Liver (tissue), 9 donors: ENCODE measurements around the gene EVPLL. TPM values are rescaled to one million over a fixed set of nuclear protein-coding genes. Genes with fewer than 3 reads are reported as not detected.

Experiments used
- DNase-seq: peaks from one replicate; pipeline ENCODE4 v3.0.0-alpha.2; 2017; ENCODE audit warnings: low spot score
- H3K27ac ChIP-seq, 2 donors: one replicate each; pipeline ENCODE4 v1.7.0; 2013; ENCODE audit warnings: inconsistent platforms in 2 of 2, low read length in 2 of 2, control low read depth in 1 of 2, low read depth in 1 of 2, mild to moderate bottlenecking in 1 of 2
- H3K27me3 ChIP-seq, 4 donors: one replicate each; pipeline versions ENCODE4 v1.6.1 to v1.7.0; 2013; ENCODE audit warnings: low read length in 3 of 4, inconsistent platforms in 1 of 4, mild to moderate bottlenecking in 1 of 4, moderate library complexity in 1 of 4; ENCODE audit not compliant: control insufficient read depth in 4 of 4, insufficient read depth in 4 of 4
- H3K36me3 ChIP-seq, 4 donors: one replicate each; pipeline versions ENCODE4 v1.6.1 to v1.7.0; 2013; ENCODE audit warnings: low read length in 3 of 4, mild to moderate bottlenecking in 3 of 4, low read depth in 1 of 4, moderate library complexity in 1 of 4; ENCODE audit not compliant: control insufficient read depth in 4 of 4, insufficient read depth in 3 of 4
- H3K4me1 ChIP-seq, 4 donors: one replicate each; pipeline versions ENCODE4 v1.6.1 to v1.7.0; 2013; ENCODE audit warnings: low read length in 3 of 4, mild to moderate bottlenecking in 3 of 4, moderate library complexity in 1 of 4; ENCODE audit not compliant: control insufficient read depth in 4 of 4, insufficient read depth in 4 of 4
- H3K4me3 ChIP-seq, 3 donors: one replicate each; pipeline versions ENCODE4 v1.6.1 to v1.7.0; 2013; ENCODE audit warnings: low read length in 3 of 3, control low read depth in 1 of 3, low read depth in 1 of 3, mild to moderate bottlenecking in 1 of 3
- H3K9ac ChIP-seq, 2 donors: one replicate each; pipeline ENCODE4 v1.7.0; 2013; ENCODE audit warnings: low read length in 2 of 2, mild to moderate bottlenecking in 2 of 2, moderate library complexity in 2 of 2, control low read depth in 1 of 2, low read depth in 1 of 2
- H3K9me3 ChIP-seq, 4 donors: one replicate each; pipeline versions ENCODE4 v1.6.1 to v1.7.0; 2013; ENCODE audit warnings: low read length in 3 of 4; ENCODE audit not compliant: control insufficient read depth in 4 of 4
- CTCF ChIP-seq: fragments of 150-350 bp; IDR thresholded peaks from 2 replicates; pipeline ENCODE4 v1.5.1; 2017; ENCODE audit warnings: improper control_type of control experiment, low read depth, low read length; ENCODE audit not compliant: missing input control
- EGR1 ChIP-seq, 2 donors: IDR thresholded peaks; 2 replicates each; pipeline ENCODE4 v1.6.1; 2016 to 2018; ENCODE audit warnings: antibody characterized with exemption in 2 of 2, low read depth in 2 of 2
- FOXA1 ChIP-seq: IDR thresholded peaks from 2 replicates; pipeline ENCODE4 v1.6.1; 2016; ENCODE audit warnings: antibody characterized with exemption
- FOXA2 ChIP-seq: IDR thresholded peaks from 2 replicates; pipeline ENCODE4 v1.6.1; 2016; ENCODE audit warnings: antibody characterized with exemption
- GABPA ChIP-seq, 2 donors: IDR thresholded peaks in 1 of 2; conservative IDR thresholded peaks in 1 of 2; 2 replicates each; pipeline ENCODE4 v1.6.1; 2016; ENCODE audit warnings: antibody characterized with exemption in 2 of 2, mild to moderate bottlenecking in 1 of 2, moderate library complexity in 1 of 2
- HNF4A ChIP-seq, 2 donors: conservative IDR thresholded peaks; 2 replicates each; pipeline ENCODE4 v1.6.1; 2016; ENCODE audit warnings: antibody characterized with exemption in 2 of 2, mild to moderate bottlenecking in 2 of 2
- HNF4G ChIP-seq: IDR thresholded peaks from 2 replicates; pipeline ENCODE4 v1.6.1; 2016; ENCODE audit warnings: antibody characterized with exemption
- JUND ChIP-seq, 2 donors: IDR thresholded peaks; 2 replicates each; pipeline ENCODE4 v1.6.1; 2016; ENCODE audit warnings: antibody characterized with exemption in 2 of 2
- NR2F2 ChIP-seq: IDR thresholded peaks from 2 replicates; pipeline ENCODE4 v1.6.1; 2016; ENCODE audit warnings: antibody characterized with exemption
- RAD21 ChIP-seq, 2 donors: IDR thresholded peaks; 2 replicates each; pipeline ENCODE4 v1.6.1; 2016; ENCODE audit warnings: antibody characterized with exemption in 2 of 2, mild to moderate bottlenecking in 2 of 2
- REST ChIP-seq: IDR thresholded peaks from 2 replicates; pipeline ENCODE4 v1.6.1; 2016; ENCODE audit warnings: antibody characterized with exemption, mild to moderate bottlenecking
- RXRA ChIP-seq, 2 donors: IDR thresholded peaks; 2 replicates each; pipeline ENCODE4 v1.6.1; 2017 to 2018; ENCODE audit warnings: antibody characterized with exemption in 2 of 2, mild to moderate bottlenecking in 1 of 2
- SP1 ChIP-seq: IDR thresholded peaks from 2 replicates; pipeline ENCODE4 v1.6.1; 2018; ENCODE audit warnings: antibody characterized with exemption, mild to moderate bottlenecking
- TAF1 ChIP-seq: conservative IDR thresholded peaks from 2 replicates; pipeline ENCODE4 v1.6.1; 2016; ENCODE audit warnings: antibody characterized with exemption, mild to moderate bottlenecking
- YY1 ChIP-seq: IDR thresholded peaks from 2 replicates; pipeline ENCODE4 v1.6.1; 2016; ENCODE audit warnings: antibody characterized with exemption, mild to moderate bottlenecking
- ZBTB33 ChIP-seq: IDR thresholded peaks from 2 replicates; pipeline ENCODE4 v1.6.1; 2016; ENCODE audit warnings: antibody characterized with exemption
- WGBS: extraction: QIAGEN DNeasy Blood & Tissue Kit; methylation state at CpG from one replicate; pipeline ENCODE4 v1.1.7; 2013; 5-methylcytosine and 5-hydroxymethylcytosine counted together
- polyA plus RNA-seq, 2 donors: library from polyadenylated mRNA; stranded (reverse) in 1 of 2; unstranded in 1 of 2; fragments of 200-250 nt in 1 of 2; fragments of >200 nt in 1 of 2; fragmentation: Nextera tagmentation in 1 of 2; extraction: Ambion mirVana in 1 of 2; gene quantifications; one replicate each; pipeline versions ENCODE4 v1.2.1 to v1.2.3, GENCODE V29; 2013 to 2015
- total RNA-seq, 2 donors: library from RNA; depleted of rRNA; stranded (reverse); fragments of >200 nt; gene quantifications; one replicate each; pipeline ENCODE4 v1.2.3, GENCODE V29; 2014
- TF ChIP-seq, protein P1 (sequence below): IDR thresholded peaks from 2 replicates; pipeline ENCODE4 v1.6.1; 2016; ENCODE audit warnings: antibody characterized with exemption
- TF ChIP-seq, protein P2 (sequence below): IDR thresholded peaks from 2 replicates; pipeline ENCODE4 v1.6.1; 2016; ENCODE audit warnings: antibody characterized with exemption
- donor health status: healthy.
- donor health status: healthy.
- donor health status: healthy.
- donor health status: healthy.
- donor health status: healthy.

The EVPLL gene
- total and polyA plus RNA-seq, 4 donors, result 0.44 to 1.0 (median 1.0) TPM; not detected in 1

DNA sequence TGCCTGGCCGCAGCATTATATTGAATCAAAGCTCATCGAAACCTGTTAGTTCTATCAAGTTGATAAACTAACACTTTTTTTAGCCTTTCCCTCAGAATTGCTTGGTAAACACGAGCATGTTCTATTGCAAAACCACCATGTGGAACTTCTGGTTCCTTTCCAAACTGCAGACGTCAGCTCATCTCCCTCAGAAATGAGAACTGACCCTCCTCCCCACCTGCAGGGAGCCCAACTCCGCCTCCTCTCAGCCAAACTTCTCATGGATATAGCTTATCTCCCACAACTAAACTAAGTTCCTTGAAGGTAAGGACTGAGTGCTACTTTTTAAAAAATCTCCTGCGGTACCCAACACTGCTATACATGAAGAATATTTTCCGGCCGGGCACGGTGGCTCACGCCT lies 21.0 kb upstream of the EVPLL start (continued):
- TF ChIP-seq REST (no peak), TAF1 (no peak), JUND (IDR thresholded peaks at IDR 0.05) (peak in 1 of 2 donors; percentile 19), SP1 (peak; percentile 58), RXRA (IDR thresholded peaks at IDR 0.05) (peak; percentile 47 to 76), RAD21 (IDR thresholded peaks at IDR 0.05) (peak; percentile 27 to 41), EGR1 (IDR thresholded peaks at IDR 0.05; ENCODE audit: low read depth in 2 of 2) (peak in 1 of 2 donors; percentile 15), FOXA2 (peak; percentile 91)

DNA sequence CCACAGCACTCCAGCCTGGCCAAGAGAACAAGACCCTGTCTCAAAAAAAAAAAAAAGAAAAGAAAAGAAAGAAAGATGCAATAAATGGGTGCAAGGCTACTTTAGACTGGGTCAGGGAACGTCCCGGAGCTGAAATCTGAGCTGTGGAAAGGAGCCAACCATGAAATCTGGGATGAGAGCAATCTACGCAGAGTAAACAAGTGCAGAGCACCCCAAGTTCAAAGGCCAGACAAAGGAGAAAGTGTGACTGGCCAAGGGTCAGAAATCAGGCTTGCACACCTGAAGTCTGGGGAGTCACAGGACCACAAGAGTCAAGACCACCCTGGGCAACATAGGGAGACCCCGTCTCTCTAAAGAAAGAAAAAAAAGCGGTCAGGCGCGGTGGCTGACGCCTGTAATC lies 17.1 kb upstream of the EVPLL start:
- Histone ChIP-seq H3K4me3 (peak overlapping the region; percentile 26 to 80 (median 37)), H3K4me1 (peaks cover 6 to 32% (median 24%) of the 10 kb centered on the region in 4 donors), H3K27ac (peak overlapping the region; percentile 60 to 98), H3K9ac (no peak overlapping the region), H3K9me3 (no peaks in the 10 kb centered on the region), H3K27me3 (no peaks in the 10 kb centered on the region), H3K36me3 (peaks cover 2 to 5% (median 4%) of the 10 kb centered on the region in 4 donors)
- no peak for DNase-seq
- TF ChIP-seq EGR1 (IDR thresholded peaks at IDR 0.05; ENCODE audit: low read depth in 2 of 2) (no peak), RAD21 (IDR thresholded peaks at IDR 0.05) (peak in 1 of 2 donors; percentile 14), REST (peak; percentile 50), TAF1 (no peak), YY1 (peak; percentile 45), NR2F2 (peak; percentile 53), GABPA (IDR thresholded peaks at IDR 0.05 in 1 of 2, conservative IDR thresholded peaks at IDR 0.05 in 1 of 2) (no peak), FOXA2 (peak; percentile 95), RXRA (IDR thresholded peaks at IDR 0.05) (peak; percentile 84 to 92), HNF4G (peak; percentile 59), ZBTB33 (peak; percentile 63), HNF4A (conservative IDR thresholded peaks at IDR 0.05) (peak; percentile 83 to 91), SP1 (peak; percentile 57), JUND (IDR thresholded peaks at IDR 0.05) (peak in 1 of 2 donors; percentile 26), CTCF (no peak), FOXA1 (peak; percentile 95)
- TF ChIP-seq, protein P1, sequence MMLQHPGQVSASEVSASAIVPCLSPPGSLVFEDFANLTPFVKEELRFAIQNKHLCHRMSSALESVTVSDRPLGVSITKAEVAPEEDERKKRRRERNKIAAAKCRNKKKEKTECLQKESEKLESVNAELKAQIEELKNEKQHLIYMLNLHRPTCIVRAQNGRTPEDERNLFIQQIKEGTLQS, result no peak
- TF ChIP-seq, protein P2, sequence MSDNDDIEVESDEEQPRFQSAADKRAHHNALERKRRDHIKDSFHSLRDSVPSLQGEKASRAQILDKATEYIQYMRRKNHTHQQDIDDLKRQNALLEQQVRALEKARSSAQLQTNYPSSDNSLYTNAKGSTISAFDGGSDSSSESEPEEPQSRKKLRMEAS, result no peak
- WGBS, result 41% methylated on average over 8 of the region's 8 CpGs
